GM12865 (cell line): Measurements from ENCODE around the gene PPP4R2.

ENCODE experiments used
- DNase-seq: peaks from one replicate; pipeline ENCODE4 v3.0.0; 2010; ENCODE audit warnings: low read depth
- H3K4me3 ChIP-seq: 2 replicates; pipeline ENCODE4 v1.5.1; 2011; ENCODE audit warnings: mild to moderate bottlenecking, low read depth, low read length, control low read depth
- TF ChIP-seq, protein P1 (sequence below): IDR thresholded peaks from 2 replicates; pipeline ENCODE4 v1.5.1; 2011; ENCODE audit warnings: low read length, control low read depth, low read depth, inconsistent platforms; ENCODE audit not compliant: insufficient read depth; ENCODE audit errors: missing control alignments

PPP4R2 gene

DNA sequence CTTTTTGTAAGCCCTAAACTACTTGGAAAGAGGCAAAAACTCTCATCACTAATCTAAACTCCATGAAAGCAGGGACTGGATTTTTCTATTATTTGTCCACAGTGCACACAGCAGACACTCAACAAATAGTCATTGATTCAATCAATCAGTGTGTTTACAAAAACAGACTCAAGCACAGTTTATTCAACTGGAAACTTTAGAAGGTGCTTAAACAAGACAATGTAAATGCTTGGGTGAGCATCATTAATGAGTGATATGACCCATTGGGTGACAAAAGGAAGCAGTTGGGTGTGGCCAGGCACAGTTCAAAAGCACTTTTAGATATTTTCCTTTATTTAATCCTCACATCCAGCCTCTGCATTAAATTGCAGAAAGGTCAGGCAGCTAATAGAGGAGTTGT lies 32.0 kb upstream of the PPP4R2 start:
- DNase-seq = no peak
- TF ChIP-seq, protein P1, sequence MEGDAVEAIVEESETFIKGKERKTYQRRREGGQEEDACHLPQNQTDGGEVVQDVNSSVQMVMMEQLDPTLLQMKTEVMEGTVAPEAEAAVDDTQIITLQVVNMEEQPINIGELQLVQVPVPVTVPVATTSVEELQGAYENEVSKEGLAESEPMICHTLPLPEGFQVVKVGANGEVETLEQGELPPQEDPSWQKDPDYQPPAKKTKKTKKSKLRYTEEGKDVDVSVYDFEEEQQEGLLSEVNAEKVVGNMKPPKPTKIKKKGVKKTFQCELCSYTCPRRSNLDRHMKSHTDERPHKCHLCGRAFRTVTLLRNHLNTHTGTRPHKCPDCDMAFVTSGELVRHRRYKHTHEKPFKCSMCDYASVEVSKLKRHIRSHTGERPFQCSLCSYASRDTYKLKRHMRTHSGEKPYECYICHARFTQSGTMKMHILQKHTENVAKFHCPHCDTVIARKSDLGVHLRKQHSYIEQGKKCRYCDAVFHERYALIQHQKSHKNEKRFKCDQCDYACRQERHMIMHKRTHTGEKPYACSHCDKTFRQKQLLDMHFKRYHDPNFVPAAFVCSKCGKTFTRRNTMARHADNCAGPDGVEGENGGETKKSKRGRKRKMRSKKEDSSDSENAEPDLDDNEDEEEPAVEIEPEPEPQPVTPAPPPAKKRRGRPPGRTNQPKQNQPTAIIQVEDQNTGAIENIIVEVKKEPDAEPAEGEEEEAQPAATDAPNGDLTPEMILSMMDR = no peak
- no peak overlapping the region for H3K4me3 ChIP-seq

DNA sequence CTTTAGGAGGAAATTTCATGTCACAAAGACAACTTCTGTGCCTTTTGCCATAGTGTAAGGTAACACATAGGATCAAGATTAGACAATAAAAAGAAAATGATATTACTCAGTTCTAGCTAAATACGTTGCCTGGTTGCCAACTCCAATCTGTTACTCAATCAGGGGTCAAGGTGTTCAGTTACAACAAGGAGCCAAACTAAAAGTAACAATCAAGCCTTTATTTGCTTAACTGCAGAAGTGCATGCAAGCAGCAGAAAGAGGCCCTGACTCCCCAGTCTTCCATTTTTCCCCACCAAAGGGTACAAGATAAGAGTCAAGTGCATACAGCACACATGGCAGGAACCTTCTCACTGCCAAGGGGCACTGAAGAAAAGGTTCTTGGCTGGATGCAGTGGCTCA lies 28.3 kb upstream of the PPP4R2 start:
- TF ChIP-seq, protein P1 = no peak
- no peak for DNase-seq
- no peak overlapping the region for H3K4me3 ChIP-seq

DNA sequence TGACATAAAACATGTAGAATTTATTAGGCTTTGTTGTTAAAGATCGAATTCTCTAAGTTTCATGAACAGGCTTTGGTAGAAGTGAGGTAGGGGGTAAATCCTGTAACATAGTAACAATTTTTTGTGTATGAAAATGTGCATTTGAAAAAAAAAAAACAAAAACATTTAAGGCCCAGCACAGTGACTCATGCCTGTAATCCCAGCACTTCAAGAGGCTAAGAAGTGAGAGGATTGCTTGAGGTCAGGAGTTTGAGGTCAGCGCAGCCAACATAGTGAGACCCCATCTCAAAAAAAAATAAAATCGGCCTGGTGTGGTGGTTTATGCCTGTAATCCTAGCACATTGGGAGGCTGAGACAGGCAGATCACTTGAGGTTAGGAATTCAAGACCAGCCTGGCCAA lies 26.8 kb upstream of the PPP4R2 start:
- no peak overlapping the region for H3K4me3 ChIP-seq
- TF ChIP-seq, protein P1 = no peak
- no peak for DNase-seq

DNA sequence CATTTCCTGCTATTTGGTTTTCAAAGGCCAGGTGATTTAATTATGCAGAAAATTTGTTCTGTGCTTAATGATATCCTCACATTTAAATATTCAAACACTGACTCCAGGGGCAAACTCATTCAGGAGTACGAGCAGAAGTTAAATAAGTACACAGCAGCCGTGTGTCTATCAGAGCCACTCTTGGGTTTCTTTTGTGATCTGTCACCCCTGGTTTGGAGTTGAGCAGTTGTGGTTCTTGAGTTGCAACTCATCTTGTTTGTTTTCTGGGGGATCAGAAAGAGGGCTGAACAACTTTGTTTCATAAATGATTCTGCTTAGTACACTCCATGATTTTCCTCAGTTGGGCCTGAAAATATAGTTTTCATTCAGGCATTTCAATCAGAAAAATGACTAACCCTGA lies 25.7 kb upstream of the PPP4R2 start:
- TF ChIP-seq, protein P1 = no peak
- H3K4me3 ChIP-seq = no peak overlapping the region
- DNase-seq = peak; percentile 56

DNA sequence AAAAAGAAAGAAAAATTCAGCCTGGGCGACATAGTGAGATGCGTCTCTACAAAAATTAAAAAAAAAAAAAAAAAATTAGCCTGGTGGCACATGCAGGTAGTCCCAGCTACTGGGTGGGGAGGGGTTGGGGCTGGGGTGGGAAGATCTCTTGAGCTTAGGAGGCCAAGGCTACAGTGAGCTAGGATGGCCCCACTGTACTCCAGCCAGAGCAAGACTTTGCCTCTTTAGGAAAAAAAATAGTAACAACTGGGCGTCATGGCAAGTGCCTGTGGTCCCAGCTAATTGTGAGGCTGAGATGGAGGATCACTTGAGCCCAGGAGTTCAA lies 23.9 kb upstream of the PPP4R2 start:
- no peak overlapping the region for H3K4me3 ChIP-seq
- no peak for DNase-seq
- TF ChIP-seq, protein P1 = no peak

DNA sequence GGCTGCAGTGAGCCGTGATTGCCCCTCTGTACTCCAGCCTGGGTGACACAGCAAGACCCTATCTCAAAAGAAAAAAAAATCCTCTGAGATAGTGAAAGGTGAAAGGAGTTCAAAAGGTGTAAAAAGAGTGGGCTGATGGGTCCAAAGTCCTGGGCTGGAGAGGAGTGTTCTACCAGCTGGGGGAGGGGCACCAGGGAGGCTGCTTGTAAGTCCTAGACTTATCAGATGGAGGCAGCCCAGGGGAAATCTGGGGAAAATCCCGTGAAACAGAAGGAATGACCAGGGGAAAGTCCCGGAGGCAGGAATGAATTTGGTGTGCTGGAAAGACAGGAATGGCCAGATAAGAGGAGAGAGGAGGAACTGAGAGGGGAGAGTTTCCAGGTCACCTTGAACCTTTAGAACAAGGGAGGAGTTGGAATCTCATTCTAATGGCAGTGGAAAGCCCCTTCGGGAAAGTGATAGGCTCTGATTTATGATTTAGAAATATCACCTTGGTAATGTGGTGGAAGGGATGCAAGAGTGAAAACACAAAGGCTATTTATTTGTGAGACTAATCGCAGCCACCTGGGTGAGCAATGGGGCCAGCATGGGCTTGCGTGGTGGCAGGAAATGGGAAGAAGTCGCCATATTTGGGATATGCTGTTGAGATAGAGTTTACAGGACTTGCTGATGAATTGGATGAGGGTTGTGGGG lies 23.4 kb upstream of the PPP4R2 start:
- DNase-seq = peak; percentile 48
- TF ChIP-seq, protein P1 = no peak
- no peak overlapping the region for H3K4me3 ChIP-seq

DNA sequence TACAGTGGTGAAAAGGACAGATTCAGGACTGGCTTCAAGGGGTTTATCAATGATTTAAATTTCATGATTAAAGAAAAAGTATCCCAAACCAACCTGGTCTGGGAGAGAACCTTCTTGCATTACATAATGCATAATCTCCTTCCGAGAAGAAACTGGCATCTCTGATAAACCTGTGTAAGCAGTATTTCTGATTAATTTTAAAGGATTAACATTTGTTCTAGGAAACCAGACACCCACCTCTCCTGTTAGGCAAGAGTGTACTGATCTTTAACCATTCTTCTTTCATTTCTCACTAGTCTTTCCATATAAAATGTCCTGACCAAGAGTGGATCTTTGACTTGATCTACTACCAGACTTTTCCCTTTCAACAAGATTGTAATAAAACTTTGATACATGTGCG lies 22.8 kb upstream of the PPP4R2 start:
- TF ChIP-seq, protein P1 = no peak
- no peak for DNase-seq
- H3K4me3 ChIP-seq = no peak overlapping the region
